ENCODE measurements around the gene SCARB1.

- TF ChIP-seq POLR2A (IDR thresholded peaks at IDR 0.05), result no peak
- no peak for TF ChIP-seq CTCF (IDR thresholded peaks at IDR 0.05)
- TF ChIP-seq EP300 (IDR thresholded peaks at IDR 0.05), result no peak
Measured at GRCh38 chr12:124783087-124783486, 80.6 kb downstream of the SCARB1 start.

All from tibial nerve (tissue), 4 donors.